Effector memory CD4-positive, alpha-beta T cell (primary cell): ENCODE data around the gene NFKBIZ.
A peak's percentile ranks its signal among the peaks of the same experiment; 100 is the strongest.

Experiments used
- DNase-seq, 3 donors: peaks; one replicate each; pipeline ENCODE4 v3.0.0-alpha.2; 2020
- H3K27ac ChIP-seq: 2 replicates; pipeline ENCODE4 v1.7.0; 2013; ENCODE audit warnings: mild to moderate bottlenecking, low read length, moderate library complexity; ENCODE audit not compliant: insufficient read depth, poor library complexity, severe bottlenecking
- H3K27me3 ChIP-seq: replicated peaks from 2 replicates; pipeline ENCODE4 v1.7.0; 2013; ENCODE audit warnings: mild to moderate bottlenecking, low read length; ENCODE audit not compliant: insufficient read depth, control insufficient read depth, poor library complexity, severe bottlenecking
- H3K36me3 ChIP-seq: 2 replicates; pipeline ENCODE4 v1.7.0; 2013; ENCODE audit warnings: mild to moderate bottlenecking, low read length, moderate library complexity; ENCODE audit not compliant: control insufficient read depth, insufficient read depth
- H3K4me1 ChIP-seq: 2 replicates; pipeline ENCODE4 v1.7.0; 2013; ENCODE audit warnings: low read length, mild to moderate bottlenecking; ENCODE audit not compliant: control insufficient read depth, insufficient read depth, poor library complexity, severe bottlenecking
- H3K4me3 ChIP-seq: 2 replicates; pipeline ENCODE4 v1.7.0; 2013; ENCODE audit warnings: low read length, low read depth, mild to moderate bottlenecking; ENCODE audit not compliant: insufficient read depth, poor library complexity, severe bottlenecking
- H3K9me3 ChIP-seq: 2 replicates; pipeline ENCODE4 v1.7.0; 2013; ENCODE audit warnings: mild to moderate bottlenecking, low read length, moderate library complexity; ENCODE audit not compliant: control insufficient read depth

The NFKBIZ gene

DNA sequence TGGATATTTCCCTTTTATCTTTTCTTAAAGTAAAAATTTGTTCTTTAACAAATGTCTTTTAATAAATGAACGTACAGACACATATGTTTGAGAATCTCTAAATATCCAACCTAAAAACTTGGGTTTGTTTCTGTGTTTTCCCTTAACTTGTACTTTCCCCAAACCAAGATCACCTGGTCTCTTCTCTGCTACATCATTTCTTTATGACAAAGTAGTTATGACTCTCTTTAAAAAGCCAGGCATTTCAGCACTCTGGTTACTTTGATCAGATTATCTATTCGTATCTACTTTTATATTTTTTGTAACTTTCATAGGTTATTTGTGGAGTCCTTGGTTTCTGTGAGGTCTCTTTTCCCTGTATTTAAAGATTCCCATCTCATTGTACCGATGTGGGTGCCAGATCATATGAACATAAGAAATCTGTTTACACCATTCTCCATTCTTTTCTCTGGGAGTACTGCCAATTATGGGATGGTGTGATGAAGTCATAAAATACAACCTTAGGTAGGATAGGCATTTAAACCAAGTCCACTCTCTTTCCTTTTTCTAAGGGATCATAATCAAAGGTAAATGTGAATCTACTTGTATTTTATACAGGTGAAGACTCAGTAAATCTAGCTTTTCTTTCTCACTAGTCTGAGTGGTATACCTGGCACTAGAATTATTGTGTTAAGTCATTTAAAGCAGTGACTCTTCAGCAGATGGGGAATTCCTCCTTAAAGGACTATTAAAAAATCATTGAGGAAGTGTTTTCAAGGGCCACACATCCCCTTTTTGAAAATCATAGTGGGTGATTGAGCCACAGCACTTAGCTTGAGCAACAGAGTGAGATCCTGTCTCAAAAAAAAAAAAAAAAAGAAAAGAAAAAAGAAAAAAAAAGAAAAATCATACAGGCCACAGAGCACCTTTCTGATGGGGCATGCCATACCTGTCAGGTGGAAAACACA, 12.4 kb upstream of the NFKBIZ start:
- H3K27me3 ChIP-seq, result no peaks in the 10 kb centered on the region
- no peak overlapping the region for H3K4me3 ChIP-seq
- H3K9me3 ChIP-seq, result no peaks in the 10 kb centered on the region
- H3K36me3 ChIP-seq, result no peaks in the 10 kb centered on the region
- no peaks in the 10 kb centered on the region for H3K4me1 ChIP-seq
- no peak overlapping the region for H3K27ac ChIP-seq
- DNase-seq, result no peak

DNA sequence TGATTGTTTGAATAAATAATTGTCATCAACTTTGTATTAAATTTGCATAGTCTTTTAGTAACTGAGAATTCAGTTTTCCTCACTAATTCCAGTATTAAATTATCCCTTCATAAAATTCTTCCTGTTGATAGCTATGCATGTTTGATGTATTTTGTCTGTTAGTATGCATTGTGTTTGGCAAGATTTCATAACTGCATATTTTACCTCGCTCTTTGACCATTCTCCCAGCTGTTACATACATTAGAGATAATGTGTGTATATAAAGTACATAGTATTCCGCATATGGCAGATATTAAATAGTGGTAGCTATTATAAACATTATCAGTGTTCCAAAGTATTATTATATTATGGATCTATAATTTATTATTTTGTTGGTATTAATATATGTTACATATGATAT, 10.6 kb upstream of the NFKBIZ start:
- no peaks in the 10 kb centered on the region for H3K36me3 ChIP-seq
- H3K27ac ChIP-seq, result no peak overlapping the region
- no peaks in the 10 kb centered on the region for H3K9me3 ChIP-seq
- H3K27me3 ChIP-seq, result no peaks in the 10 kb centered on the region
- H3K4me1 ChIP-seq, result no peaks in the 10 kb centered on the region
- no peak overlapping the region for H3K4me3 ChIP-seq
- DNase-seq, result no peak

DNA sequence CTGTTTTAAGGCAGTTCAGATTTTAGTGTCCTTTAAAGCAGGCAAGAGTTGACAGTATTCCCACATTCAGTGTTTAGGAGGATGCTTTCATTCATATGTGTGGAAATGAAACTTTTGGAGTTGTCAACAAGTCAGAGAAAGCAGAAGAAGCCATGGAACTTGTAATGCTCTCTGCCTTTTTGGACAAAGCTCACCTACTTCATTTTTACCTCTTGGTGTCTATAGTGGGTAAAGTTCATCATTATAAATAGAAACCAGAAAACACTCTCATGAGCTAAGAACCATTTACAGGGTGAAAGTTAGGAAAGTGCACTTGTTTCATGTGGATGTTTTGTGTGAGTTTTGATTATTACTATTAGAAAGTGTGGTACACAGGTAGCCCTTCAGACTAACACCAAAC, 9.2 kb upstream of the NFKBIZ start:
- no peak overlapping the region for H3K27ac ChIP-seq
- H3K4me1 ChIP-seq, result no peaks in the 10 kb centered on the region
- H3K9me3 ChIP-seq, result no peaks in the 10 kb centered on the region
- no peak for DNase-seq
- no peaks in the 10 kb centered on the region for H3K27me3 ChIP-seq
- no peaks in the 10 kb centered on the region for H3K36me3 ChIP-seq
- no peak overlapping the region for H3K4me3 ChIP-seq

DNA sequence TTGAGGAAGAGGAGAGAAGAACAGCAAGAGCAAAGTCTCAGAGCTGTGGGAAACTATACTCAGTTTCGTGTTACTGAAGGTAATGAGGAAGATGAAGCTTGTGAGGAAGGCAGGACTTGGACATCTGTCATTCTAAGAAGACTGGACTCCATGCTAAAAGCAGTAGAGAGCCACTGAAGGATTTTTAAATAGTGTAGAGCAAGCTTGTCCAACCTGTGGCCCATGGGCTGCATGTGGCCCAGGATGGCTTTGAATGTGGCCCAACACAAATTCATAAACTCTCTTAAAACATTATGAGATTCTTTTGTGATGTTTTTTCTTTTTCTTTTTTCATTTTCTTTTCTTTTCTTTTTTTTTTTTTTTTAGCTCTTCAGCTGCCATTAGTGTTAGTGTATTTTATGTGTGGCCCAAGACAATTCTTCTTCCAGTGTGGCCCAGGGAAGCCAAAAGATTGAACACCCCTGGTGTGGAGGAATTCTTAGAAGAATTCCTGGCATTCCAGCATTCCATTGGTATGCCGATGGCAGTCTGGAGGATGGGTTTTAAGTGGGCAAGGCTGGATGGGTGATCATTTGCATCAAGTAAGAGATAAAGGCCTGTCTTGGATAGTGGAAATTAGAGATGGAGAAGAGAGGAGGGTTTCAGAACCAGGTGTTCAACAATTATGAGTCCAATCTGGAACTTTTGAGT, 6.9 kb upstream of the NFKBIZ start:
- H3K27me3 ChIP-seq, result no peaks in the 10 kb centered on the region
- H3K27ac ChIP-seq, result no peak overlapping the region
- H3K4me3 ChIP-seq, result no peak overlapping the region
- H3K9me3 ChIP-seq, result no peaks in the 10 kb centered on the region
- no peaks in the 10 kb centered on the region for H3K36me3 ChIP-seq
- no peaks in the 10 kb centered on the region for H3K4me1 ChIP-seq
- DNase-seq, result no peak

DNA sequence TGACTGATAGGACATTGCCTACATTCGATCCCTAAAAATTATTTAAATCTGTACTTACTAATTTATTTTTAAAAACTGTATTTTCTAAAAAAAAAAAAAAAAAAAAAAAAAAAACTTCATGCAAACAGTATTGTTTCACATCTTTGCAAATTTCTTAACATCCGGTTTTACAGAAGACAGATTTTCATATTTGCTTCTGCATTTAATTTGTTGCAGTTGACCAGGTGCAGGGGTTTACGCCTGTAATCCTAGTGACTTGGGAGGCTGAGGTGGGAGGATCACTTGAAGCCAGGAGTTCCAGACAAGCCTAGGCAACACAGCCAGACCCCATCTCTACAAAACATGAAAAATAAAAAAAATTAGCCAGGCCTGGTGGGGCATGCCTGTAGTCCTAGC, 6.4 kb upstream of the NFKBIZ start:
- Histone ChIP-seq H3K4me1 (no peaks in the 10 kb centered on the region), H3K36me3 (no peaks in the 10 kb centered on the region), H3K27me3 (no peaks in the 10 kb centered on the region), H3K27ac (no peak overlapping the region), H3K4me3 (no peak overlapping the region), H3K9me3 (no peaks in the 10 kb centered on the region)
- DNase-seq, result no peak

DNA sequence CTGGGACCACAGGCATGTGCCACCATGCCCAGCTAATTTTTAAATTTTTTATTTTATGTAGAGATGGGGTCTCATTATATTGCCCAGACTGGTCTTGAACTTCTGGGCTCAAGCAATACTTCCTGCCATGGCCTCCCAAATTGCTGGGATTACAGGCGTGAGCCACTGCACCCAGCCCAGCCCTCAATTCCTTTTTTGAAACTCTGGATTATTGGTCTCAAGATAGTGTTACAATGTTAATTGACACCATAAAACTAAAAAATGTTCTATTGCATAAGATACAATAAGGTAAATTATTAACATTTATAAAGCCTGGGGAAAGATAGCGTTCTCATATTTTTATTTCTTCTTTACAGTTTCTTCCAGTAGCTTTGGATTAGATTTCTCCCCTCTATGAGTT, 3.9 kb upstream of the NFKBIZ start:
- no peak for DNase-seq
- Histone ChIP-seq H3K4me1 (no peaks in the 10 kb centered on the region), H3K9me3 (no peaks in the 10 kb centered on the region), H3K4me3 (no peak overlapping the region), H3K36me3 (no peaks in the 10 kb centered on the region), H3K27ac (no peak overlapping the region), H3K27me3 (no peaks in the 10 kb centered on the region)

DNA sequence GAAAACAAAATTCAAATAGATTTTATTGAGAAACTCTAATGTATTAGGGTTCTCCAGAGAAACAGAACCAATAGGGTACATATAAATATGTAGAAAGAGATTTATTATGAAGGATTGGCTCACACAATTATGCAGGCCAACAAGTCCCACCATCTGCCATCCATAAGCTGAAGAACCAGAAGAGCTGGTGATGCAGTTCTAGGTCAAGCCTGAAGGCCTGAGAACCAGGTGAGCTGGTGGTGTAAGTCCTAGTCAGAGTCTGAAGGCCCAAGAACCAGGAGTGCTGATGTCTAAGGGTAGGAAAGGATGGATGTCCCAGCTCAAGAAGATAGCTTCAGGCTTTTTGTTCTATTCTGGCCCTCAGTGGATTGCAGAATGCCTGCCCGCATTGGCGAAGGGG, 2.6 kb upstream of the NFKBIZ start:
- peaks cover 1% of the 10 kb centered on the region for H3K36me3 ChIP-seq
- no peak overlapping the region for H3K27ac ChIP-seq
- no peak overlapping the region for H3K4me3 ChIP-seq

DNA sequence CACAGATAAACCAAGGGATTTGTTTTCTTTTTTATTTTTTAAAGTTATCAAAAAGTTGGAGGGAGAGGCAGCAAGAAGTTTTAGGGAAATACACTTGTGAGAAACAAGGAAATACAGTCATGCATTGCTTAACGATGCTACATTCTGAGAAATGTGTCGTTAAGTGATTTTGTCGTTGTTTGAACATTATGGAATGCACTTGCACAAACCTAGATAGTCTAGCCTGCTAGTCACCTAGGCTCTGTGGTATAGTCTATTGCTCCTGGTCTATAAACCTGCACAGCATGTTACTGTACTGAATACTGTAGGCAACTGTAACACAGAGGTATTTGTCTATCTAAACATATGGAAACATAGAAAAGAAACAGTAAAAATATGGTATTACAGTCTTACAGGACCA, 2.0 kb upstream of the NFKBIZ start:
- no peaks in the 10 kb centered on the region for H3K27me3 ChIP-seq
- no peaks in the 10 kb centered on the region for H3K9me3 ChIP-seq
- H3K27ac ChIP-seq, result no peak overlapping the region
- no peak overlapping the region for H3K4me3 ChIP-seq
- DNase-seq, result no peak
- H3K4me1 ChIP-seq, result peaks cover 9% of the 10 kb centered on the region
- peaks cover 7% of the 10 kb centered on the region for H3K36me3 ChIP-seq

More for the DNA sequence above, 2.6 kb upstream of the NFKBIZ start:
- Histone ChIP-seq H3K4me1 (peaks cover 4% of the 10 kb centered on the region), H3K9me3 (no peaks in the 10 kb centered on the region), H3K27me3 (no peaks in the 10 kb centered on the region)
- DNase-seq, result no peak

DNA sequence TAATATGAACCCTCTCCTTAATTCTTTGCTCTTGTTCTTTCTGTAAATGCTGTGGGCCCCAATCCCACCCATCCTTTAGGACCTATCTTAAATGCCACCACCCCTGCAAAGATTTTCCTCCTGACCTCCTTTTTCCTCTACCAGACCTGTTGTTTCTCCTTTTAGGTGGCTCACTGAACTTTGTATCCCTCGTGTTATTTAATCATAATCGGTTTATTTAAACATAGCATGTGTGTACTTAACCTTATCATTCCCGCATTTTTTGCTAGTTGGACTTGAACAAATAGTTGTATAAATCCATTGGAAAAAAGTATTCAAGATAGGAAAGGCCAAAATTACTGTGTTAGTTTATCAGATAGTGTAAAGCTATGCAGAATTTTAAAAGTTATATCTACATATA, 988 bp upstream of the NFKBIZ start:
- H3K4me3 ChIP-seq, result no peak overlapping the region
- no peaks in the 10 kb centered on the region for H3K9me3 ChIP-seq
- peaks cover 17% of the 10 kb centered on the region for H3K36me3 ChIP-seq
- no peak for DNase-seq
- peaks cover 9% of the 10 kb centered on the region for H3K4me1 ChIP-seq
- H3K27ac ChIP-seq, result peak overlapping the region; percentile 99
- H3K27me3 ChIP-seq, result no peaks in the 10 kb centered on the region

DNA sequence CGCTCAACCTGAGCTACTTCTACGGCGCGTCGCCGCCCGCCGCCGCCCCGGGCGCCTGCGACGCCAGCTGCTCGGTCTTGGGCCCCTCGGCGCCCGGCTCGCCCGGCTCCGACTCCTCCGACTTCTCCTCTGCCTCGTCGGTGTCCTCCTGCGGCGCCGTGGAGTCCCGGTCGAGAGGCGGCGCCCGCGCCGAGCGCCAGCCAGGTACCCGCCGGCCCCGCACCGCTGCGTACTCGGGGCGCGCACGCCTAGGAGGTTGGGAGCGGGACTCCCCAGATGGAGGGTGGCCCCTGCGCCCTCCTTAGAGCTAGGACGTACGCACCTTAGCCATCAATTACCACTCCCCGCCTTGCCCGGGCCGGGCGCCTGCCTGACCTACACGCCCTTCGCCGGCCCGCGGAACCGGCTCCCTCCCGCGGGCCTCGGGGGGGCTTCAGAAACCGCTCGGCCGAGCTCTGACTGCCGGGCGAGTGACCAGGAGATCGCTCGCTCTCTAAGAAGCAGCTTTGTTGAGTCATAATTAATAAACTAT, 466 bp downstream of the NFKBIZ start:
- Histone ChIP-seq H3K27me3 (no peaks in the 10 kb centered on the region), H3K4me1 (peaks cover 9% of the 10 kb centered on the region), H3K4me3 (peak overlapping the region; percentile 95), H3K27ac (peak overlapping the region; percentile 99), H3K9me3 (no peaks in the 10 kb centered on the region), H3K36me3 (peaks cover 32% of the 10 kb centered on the region)
- peak; percentile 17 to 32 (median 30) for DNase-seq
